ENCODE results near the gene ZNF280C.
A peak's percentile ranks its signal among the peaks of the same experiment; 100 is the strongest.
"Not testable (repeated sequence)": the region's sequence is repeated elsewhere in the genome, so short reads cannot be mapped to it uniquely, and the experiment has no call there.

Gene ZNF280C

DNA sequence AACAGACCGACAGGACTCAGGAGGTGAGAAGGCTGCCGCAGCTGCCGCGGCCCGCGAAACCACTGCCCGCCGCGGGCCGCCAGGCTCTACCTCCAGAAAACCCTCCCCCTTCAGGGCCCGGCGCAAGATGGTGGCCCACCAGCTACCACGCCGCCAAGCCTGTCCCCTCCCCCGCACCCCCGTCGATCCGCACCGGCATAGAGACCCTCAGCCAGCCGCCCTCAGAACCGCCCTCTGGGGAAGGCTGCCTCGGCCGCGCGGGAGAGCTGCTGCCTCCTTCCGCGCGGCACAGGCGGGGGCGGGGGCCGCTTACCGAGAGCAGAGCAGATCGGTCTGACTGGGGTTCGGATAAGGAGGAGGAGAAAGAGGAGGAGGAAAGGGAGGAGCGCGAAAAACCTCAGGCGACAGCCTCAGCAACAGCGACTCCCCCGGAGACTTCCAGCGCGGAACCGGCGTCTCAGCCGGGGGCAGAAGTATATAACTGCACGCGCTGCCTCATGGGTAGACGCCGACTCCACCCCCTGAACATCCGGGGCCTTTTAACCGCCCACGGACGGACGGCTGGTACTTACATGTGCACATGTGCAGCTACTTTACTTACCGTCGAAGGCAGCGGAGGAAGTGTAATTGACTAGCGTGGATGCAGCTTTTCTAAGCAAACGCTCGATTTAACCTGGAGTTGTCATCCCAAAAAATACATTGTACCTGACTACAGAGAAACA is at the start of gene ZNF280C:
Gene ZNF280C, minus strand, starts transcription at position 451 of the 722 bp plus-strand sequence. CDS start 8,450 bp downstream, outside the sequence.
- DNase-seq: peak; percentile 93

DNA sequence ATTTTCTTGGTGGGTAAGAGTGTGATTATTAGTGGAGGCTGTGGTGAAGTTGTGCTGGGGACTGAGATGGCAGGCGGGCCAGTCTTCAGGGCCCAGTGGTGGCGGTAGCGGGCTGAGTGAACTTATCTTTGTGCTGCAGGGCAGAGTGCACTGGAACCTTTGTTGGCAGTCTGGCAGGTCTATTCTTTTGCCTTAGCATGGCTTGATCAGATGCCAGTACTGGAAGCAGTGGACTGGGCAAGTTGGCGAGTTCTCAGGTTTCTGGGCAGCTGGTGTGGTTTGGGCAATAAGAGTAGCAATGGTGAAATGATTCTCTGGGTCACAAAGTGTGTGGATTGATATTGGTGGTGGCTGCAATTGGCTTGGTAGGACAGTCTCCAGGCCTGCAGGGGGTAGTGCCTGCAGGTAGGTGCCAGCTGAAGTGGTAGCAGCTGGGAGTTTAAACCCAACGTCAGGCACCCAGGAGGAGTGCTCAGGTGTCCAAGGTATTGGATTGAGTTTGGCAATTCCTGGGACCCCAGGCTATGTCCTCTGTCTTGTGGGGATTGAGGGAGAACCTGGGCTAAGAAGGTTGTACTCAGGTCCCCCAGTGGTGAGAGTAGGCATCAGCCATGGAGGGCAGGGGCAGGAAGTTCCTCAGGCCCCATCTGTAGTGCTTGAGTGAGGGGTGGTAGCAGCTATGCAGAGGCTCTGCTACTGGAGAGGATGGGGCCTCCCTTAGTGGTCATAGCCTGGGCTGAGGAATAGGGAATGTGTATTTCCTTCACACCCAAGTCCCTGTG is 36.1 kb upstream of the ZNF280C start:
- no peak for DNase-seq

DNA sequence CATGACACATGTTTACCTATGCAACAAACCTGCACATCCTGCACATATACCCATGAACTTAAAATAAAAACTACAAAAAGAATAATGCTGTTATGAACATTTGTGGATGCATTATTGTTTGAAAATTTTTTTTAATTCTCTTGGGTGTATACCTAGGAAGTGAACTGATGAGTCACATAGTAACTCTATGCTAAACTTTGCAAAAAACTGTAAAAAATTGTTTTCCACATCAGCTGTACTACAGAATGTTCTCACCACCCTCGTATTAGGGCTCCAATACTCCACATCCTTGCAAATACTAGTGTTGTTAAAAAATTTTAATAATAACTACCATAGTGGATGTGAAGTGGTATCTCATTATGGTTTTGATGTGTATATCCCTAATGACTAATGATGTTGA is 33.3 kb upstream of the ZNF280C start:
- no peak for DNase-seq

DNA sequence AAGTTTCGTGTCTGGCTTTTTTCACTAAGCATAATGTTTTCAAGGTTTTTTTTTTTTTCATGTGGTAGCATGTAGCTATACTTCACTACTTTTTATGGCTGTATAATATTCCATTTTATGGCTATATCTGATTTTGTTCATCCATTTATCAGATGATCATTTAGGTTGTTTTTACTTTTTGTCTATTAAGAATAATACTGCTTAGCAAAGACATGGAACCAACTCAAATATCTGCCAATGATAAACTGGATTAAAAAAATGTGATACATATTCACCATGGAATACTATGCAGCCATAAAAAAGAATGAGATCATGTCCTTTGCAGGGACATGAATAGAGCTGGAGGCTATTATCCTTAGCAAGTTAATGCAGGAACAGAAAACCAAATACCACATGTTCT is 32.7 kb upstream of the ZNF280C start:
- no peak for DNase-seq

DNA sequence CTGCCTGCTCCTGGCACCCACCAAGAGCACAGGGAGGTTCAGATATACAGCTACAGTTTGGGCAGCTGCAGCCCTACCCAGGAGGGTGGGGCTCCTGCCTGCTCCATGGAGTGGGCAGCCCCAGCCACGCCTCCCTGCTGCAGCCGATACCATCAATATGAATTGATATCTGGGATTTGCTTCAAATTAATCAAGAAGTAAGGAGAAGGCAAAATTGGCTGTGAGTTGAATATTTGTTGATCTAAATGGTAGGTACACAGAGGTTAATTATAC is 31.2 kb upstream of the ZNF280C start:
- DNase-seq: no peak

- no peak for DNase-seq
These were observed 30.7 kb upstream of the ZNF280C start for GRCh38 chrX:130299279-130300009.

DNA sequence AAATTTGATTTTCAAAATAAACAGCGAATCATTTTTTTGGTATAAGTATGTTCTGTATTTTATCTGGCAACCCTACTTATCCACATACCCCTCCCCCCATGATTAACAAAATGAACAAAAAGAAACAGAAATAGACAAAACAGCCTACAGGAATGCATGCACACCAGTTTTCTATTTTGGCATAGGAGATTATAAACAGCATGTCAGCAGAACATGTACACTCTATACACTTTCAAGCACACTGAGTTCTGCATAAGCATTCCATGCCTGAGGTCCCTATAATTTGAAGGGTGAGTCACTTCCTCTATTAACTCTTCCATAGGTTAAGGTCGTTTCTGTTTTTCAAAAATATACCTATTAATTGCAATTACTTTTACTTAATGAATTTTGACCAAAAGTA is 28.0 kb upstream of the ZNF280C start:
- DNase-seq: peak; percentile 2

DNA sequence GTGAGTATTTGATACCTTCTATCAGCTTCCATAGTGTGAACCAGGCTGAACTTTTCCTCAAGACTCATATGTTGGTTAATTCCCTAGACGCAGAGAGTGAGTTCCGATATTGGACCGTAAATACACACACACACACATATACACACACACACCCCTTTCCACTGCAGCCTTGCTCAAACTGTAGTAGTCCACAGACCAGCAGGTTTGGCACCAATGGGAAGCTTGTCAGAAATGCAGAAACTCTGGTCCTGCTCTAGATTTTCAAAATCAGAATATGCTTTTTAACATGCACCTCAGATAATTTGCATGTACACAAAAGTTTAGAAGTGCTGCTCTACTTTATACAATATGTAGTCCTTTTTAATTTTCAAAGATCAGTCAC is 27.6 kb upstream of the ZNF280C start:
- DNase-seq: no peak

DNA sequence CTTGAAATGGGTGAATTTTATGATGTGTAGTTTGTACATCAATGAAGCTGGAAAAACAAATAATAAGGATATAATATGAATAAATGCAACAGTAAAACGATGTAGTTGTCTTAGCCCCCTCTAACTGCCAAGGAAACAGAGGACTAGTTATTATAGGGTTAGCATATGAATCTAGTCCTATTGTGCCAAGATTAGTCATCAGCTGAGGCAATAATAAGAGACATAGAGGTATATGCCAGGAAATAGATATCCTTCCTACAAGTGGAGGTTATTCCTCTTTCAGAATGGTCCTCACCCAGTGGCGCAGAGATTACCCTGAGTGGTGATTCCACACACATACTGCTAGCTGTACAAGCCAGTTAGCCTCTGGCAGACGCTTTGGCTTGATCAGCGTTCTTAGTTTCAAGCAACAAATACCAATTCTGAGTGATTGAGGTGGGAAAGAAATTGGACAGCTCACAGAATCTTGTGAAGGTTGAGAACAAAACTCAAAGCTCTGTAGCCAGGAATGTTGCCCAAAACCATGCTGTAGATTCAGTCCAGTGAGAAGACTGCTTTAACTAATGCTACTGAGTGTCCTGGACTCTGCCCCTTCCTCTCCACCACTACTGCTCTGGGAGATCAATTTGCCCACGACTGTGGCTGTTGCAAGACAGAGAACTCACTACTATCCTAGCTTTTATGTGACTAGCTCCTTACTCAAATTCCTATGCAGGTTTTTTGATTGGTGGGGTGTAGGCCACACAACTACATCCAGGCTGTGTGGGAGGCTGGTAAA is 27.0 kb upstream of the ZNF280C start:
- no peak for DNase-seq

DNA sequence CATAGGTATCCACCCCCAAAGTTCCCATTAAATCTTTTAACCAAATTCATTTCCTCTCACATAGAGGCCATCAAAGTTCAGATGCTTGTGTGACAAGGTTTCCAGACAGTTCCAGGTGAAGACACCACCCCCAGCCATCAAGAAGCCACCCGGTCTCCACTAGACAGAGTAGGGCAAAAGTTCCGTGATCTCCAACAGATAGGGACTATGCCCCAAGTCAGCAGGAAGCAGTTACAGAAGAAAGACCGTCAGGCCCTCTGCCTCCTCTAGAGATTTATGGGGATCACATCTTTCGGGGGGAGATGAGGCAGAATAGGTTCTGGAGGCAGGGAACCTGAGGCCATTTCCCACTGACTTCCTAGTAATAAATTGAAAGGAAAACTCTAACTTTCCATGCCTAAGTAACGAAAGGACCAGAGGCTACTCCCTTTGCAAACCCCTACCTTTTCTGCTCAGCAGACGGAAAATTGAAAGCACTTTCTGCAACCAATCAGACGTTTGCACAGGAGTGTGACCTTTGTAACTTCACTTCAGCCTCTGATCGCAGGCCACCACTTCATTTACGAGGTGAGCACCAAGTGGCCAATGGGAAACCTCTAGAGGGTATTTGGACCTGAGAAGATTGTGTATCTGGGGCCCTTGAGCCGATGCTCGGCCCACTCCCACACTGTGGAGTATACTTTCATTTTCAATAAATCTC is 18.5 kb upstream of the ZNF280C start:
- no peak for DNase-seq

- DNase-seq: no peak
These were observed 17.0 kb upstream of the ZNF280C start for GRCh38 chrX:130285710-130286109.

GRCh38 chrX:130285069-130285620 is 16.4 kb upstream of the ZNF280C start:
- DNase-seq: peak; percentile 37

GRCh38 chrX:130282151-130282550 is 13.5 kb upstream of the ZNF280C start:
- no peak for DNase-seq

- DNase-seq: no peak
These were observed 12.2 kb upstream of the ZNF280C start for GRCh38 chrX:130280901-130281300.

DNA sequence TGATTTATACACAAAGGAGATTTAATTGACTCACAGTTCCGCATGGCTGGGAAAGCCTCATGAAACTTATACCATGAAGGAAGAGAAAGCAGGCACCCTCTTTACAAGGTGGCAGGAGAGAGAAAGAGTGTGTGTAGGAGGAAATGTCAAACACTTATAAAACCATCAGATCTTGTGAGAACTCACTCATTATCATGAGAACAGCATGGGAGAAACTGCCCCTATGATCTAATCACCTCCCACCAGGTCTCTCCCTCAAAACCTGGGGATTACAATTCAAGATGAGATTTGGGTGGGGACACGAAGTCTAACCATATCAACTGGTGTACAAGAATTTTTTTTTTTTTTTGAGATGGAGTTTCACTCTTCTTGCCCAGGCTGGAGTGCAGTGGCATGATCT is 3.6 kb upstream of the ZNF280C start:
- DNase-seq: not testable (repeated sequence)

GRCh38 chrX:130269391-130269790 is 692 bp upstream of the ZNF280C start:
- DNase-seq: not testable (repeated sequence)

GRCh38 chrX:130267956-130268448 is 697 bp downstream of the ZNF280C start:
- no peak for DNase-seq

DNA sequence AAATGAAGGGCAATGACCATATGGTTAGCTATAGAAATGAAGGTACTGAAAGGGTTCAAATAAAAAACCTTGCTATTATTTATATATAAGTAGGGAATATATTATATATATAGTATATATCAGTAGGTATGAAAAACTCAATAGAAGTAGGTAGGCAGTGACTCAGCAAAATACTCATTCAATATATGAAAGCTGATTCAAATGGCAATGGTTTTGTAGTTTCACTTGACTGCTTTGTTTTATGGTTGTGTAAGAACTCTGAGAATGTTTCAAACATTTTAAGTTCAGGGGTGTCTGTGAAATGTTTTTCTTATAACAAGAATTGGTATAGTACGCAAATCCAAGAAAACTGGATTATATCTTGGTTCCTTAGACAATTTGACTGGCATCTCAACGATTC is 4.1 kb downstream of the ZNF280C start:
- DNase-seq: no peak

- no peak for DNase-seq
These were observed 5.7 kb downstream of the ZNF280C start for GRCh38 chrX:130263016-130263415.

- DNase-seq: peak; percentile 16
These were observed 6.5 kb downstream of the ZNF280C start for GRCh38 chrX:130262231-130262630.

GRCh38 chrX:130261296-130261893 is 7.3 kb downstream of the ZNF280C start:
- DNase-seq: no peak

DNA sequence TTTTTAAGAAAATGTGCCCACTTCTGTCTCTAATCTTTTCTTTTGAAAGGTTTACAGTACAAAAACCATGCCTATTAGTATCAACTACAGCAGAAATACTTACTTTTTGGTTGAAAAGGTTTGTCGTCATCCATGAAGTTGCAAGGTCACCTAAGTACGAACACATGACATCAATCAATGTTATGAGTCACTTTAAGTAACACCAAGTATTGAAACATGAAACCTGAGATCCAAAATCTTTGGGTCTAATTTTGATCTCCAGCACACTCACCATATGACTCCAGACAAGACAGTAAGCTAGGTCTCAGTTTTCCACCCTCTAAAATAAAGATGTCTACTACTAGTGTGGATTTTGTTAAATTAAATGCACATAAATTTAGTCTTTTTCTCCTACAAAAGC is 8.4 kb downstream of the ZNF280C start:
- no peak for DNase-seq

Measured in EL (cell line).